22Rv1 (cell line): ENCODE measurements around the gene GORASP2.

ENCODE experiments used
- CTCF ChIP-seq: fragments of 450-650 bp; IDR thresholded peaks from 2 replicates; pipeline ENCODE4 v1.5.1; 2017; ENCODE audit warnings: mild to moderate bottlenecking
- ZFX ChIP-seq: fragments of 450-650 bp; IDR thresholded peaks from 2 replicates; pipeline ENCODE4 v1.6.1; 2017; ENCODE audit warnings: antibody characterized with exemption, borderline replicate concordance

- no peak for TF ChIP-seq CTCF
- no peak for TF ChIP-seq ZFX
Observed at GRCh38 chr2:170911314-170911889, 17.7 kb upstream of the GORASP2 start.
